Right forelimb (tissue), 1 donor: Measurements from ENCODE around the gene MATN3.
"Not testable (repeated sequence)": the region's sequence is repeated elsewhere in the genome, so short reads cannot be mapped to it uniquely, and the experiment has no call there.

Experiments
- DNase-seq: peaks from one replicate; pipeline ENCODE4 v3.0.0-alpha.2; 2018

The MATN3 gene

GRCh38 chr2:20012282-20013125 lies at the start of gene MATN3:
Gene MATN3 (minus strand): TSS chr2:20012668. CDS start chr2:20012631, 37 bp downstream.
- peak; percentile 69 for DNase-seq

DNA sequence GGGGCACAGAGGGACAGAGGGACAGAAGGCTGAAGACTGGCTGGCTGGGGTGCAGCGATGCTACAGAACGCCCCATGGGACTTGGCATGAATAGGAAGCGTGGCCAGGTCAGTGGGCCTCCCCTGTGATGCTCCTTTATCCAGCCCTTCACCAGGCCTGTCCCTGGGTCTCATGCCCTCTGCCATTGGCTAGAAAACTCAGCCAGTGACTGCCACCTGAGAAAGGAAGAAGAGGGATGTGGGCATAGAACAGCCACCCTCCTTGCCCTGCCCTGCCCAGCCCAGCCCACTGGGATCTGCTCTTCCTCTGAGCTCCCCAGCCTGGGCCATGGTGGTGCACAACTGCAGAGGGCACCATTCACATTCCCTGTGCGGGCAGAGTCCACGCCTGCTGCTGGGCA lies 49.5 kb upstream of the MATN3 start:
- no peak for DNase-seq

GRCh38 chr2:20061476-20061875 lies 49.0 kb upstream of the MATN3 start:
- no peak for DNase-seq

DNA sequence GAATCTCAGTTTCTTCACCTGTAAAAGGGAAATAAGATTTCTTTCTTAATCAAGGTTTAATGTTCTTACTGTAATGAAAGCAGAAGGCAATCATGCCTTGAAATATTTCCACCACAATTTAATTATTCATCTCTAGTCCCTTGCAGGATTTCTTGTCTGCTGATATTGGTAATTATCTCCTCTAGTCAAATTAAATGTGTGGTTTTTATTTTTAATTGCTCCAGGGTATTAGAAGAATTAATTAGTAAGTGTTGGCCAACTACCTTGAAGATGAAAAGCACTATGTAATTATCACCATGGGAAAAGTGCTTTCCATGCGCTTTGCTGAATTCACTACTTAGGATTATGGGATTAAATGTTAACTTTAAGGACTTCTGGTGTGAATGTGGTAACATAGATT lies 47.6 kb upstream of the MATN3 start:
- DNase-seq: no peak

DNA sequence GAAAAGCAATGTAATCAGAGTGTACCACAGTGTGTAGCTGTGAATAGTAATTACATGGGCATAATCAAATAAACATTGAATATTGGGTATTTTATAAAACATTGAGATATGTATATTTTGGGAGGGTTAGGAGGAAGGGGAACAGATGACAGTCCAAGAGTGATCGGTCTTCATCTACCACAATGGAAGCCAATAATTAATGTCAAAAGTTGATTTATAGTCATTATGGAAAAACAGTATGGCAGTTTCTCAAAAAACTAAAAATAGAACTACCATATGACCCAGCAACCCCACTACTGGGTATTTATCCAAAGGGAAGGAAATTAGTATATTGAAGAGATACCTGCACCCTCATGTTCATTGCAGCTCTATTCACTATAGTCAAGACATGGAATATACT lies 44.8 kb upstream of the MATN3 start:
- DNase-seq: no peak

DNA sequence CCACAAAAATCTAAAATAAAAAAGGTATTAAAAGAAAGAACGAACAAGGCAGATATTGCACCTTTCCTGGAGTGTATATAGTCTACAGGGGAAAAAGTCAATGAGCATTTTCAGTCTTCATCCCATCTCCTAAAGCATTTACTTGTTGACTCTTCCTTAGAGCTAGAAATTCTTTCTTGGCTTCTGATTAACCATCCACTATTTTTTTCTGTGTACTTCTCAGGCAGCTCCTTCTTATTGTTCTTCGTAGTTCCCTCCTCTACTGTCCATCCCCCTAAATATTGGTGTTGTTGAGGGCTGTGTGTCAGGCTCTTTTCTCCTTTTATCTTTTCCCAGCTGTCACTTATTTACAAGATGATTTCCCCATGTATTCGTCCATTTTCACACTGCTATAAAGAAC lies 42.5 kb upstream of the MATN3 start:
- no peak for DNase-seq

- no peak for DNase-seq
These were observed 41.7 kb upstream of the MATN3 start for GRCh38 chr2:20054119-20054518.

DNA sequence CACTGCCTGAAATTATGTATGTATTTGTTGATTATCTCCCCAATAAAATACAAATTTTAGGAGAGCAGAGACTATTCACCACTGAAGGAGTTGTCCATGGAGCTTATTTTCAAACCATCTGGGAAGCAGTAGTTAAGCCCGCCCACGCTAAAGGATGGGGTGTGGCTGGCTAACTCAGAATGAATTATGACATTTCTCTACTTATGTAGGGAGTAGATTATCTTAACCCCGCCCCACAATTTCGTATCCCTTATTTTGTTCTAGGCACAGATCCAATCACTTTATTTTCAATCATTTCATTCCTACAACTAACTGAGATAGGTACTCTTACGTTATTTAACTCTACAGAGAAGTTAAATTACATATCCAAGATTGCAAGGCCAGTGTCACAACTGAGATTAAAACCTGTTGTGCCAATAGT lies 40.4 kb upstream of the MATN3 start:
- peak; percentile 59 for DNase-seq

DNA sequence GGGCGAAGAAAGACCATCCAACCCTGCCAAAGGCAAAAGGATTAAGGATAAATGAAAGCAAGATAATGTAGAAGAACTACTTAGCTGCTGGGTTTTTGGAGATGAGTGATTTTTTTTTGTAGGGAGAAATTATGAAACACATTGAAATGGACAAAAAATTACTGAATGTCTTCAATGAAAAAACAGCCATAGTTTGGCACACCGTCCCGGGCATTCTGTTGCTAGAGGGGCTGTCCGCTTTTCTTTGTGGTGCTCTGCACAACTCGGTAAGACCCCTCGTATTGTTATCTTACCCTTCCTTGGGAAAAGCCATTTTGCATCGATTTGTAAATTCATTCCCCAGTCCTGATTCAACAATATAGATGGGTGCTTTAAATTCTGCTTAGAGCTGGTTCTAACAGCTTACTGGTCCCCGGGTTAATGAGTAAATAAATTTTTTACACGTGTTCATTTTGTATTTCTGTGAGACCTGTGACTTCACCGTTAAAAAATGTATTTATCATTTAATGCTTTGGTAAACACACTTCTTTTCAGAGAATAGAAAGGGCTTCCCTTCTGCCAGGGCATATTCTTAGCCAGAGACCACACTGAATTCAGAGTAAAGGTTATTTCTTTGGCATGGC lies 39.9 kb upstream of the MATN3 start:
- DNase-seq: no peak

DNA sequence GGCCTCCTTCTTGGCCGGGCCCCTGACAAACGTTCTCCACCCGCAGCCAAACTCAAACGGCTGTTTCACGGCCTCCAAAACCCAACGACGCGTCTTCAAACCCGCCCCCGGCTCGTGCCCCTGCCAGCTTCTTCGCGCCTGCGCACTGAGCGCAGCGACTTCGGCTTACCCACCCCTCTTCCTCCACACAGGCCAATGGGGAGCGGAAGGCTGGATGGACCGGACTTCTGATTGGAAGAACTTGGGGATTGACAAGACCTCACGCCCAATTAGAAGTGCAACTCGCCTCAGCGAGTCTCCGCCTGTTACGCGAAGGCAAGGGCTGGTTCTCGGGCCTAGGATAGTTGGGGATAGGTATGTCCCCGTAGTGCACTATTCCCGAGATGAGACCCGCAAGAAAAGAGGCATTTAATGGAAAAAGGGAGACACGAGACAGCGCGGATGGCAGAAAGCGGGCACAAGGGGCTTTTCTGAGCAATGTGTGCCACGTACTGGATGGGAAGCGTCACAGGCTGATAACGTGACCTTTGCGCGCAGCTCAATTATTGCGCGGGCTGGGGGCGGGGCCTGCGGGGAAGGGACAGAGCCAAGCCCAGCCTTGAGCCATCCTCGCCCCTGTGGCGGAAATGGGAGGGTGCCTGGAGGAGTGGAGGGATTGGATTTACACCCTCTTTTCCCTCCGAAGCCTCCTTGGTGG lies 39.2 kb upstream of the MATN3 start, which contains the start of gene LAPTM4A:
TSS of gene LAPTM4A (minus strand) at position 97 of the 697 bp plus-strand sequence. CDS start 108 bp downstream, outside the sequence.
- DNase-seq: peak; percentile 100

DNA sequence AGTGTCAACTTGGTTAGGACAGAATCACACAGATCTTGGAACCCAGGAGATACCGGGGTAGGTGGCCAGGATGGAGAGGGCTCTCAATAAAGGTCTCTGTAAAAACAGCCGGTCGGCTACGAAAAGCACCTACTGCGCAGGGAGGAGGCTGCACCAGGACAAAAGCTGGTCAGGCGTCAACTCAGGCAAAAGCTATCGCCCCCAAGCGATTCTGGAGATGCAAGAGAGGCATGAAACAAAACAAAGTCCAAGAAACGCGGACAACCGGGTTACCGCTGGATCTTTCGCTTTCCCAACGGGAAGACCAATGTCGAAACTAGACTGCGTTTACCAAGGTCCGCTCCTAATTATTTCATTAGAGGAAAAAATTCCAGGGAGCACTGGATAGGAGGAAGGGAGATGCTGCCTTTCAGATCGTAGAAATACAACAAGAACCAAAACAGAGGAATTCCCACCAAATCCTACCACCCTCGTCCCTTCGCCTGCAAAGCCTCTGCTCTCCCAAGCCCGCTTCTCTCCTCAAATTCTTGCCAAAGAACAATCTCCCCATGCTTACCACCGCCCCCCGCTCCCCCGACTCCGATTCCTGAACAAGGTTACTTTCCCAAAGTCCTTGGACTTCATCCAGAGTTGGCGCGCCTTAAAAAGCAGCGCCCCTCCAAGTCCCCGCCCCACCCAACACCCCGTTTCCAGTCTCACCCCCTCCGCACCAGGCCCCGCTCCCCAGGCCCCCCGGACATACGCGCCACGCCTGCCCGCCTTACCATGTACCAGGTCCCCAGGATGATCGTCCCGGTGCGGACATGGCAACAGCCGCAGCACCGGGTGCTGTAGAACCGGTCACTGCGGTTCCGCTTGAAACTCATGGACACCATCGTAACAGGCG lies 38.4 kb upstream of the MATN3 start:
- DNase-seq: peak; percentile 72

GRCh38 chr2:20050104-20050645 lies 37.7 kb upstream of the MATN3 start:
- DNase-seq: no peak

DNA sequence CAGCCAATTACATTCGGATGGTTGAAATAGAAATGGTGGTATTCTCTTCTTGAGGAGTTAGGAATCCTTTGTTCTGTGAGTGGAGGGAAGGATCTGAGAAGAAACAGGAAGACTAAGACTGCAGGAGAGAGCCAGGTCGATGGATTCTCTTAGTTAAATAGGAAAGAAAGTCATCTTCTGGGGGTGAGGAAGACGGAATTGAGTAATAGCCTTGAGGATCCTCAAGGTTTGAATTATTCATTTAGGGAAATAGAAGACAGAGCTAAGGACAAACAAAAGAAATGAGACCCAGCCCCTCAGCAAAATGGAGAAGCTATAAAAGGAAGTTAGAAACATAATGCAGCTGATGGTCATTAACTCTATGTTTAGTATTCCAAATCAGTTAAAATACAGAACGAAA lies 37.2 kb upstream of the MATN3 start:
- no peak for DNase-seq

GRCh38 chr2:20048488-20049448 lies 36.3 kb upstream of the MATN3 start:
- no peak for DNase-seq

GRCh38 chr2:20045712-20046292 lies 33.3 kb upstream of the MATN3 start:
- DNase-seq: not testable (repeated sequence)

GRCh38 chr2:20044778-20045177 lies 32.3 kb upstream of the MATN3 start:
- DNase-seq: no peak

DNA sequence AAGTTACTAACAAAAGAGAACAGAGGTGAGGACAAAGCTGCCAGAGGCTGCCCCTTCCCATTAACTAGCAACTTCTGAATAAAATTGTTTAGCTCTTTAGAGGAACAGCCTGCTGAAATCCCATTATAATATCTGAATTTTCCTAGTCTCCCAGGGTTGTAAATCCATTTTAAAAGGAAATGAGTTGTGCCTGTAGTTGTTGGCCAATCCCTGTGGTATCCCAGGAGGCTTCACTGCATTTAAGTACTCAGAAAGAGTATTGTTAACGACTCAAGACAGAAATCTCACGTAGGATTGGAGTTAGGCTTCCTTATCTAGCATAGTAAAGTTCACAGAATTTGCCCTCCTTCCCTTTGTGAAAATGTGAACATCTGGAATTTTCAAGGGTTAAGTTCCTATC lies 30.1 kb upstream of the MATN3 start:
- no peak for DNase-seq

DNA sequence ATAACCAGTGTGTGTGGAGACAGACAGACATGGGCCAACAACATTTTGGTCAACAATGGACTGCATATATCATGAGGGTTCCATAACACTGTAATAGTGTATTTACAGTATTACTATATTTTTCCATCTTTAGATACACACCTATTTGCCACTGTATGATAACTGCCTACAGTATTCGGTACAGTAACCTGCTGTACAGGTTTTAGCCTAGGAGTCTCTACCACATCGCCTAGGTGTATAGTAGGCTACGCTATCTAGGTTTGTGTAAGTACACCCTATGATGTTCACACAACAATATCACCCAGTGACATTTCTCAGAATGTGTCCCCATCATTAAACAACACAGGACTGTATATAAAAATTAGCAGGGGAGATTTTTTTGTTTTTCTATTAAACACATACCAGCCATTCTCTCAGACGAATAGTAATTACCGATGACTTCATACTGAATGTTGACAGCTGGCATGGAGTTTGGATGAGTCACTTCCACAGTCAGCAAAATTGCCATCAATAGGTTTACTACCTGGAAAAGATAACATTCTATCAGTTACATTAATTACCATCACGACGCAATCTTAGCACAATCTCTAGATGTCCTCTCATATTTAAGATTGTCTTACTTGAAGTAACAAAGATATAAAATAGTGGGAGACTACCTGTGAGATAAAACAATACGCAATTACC lies 28.2 kb upstream of the MATN3 start:
- no peak for DNase-seq

- DNase-seq: no peak
These were observed 25.2 kb upstream of the MATN3 start for GRCh38 chr2:20037660-20038059.
